ENCODE measurements around the gene C9orf40.
A peak's percentile ranks its signal among the peaks of the same experiment; 100 is the strongest.

C9orf40 gene

GRCh38 chr9:74953235-74953751 lies 581 bp upstream of the C9orf40 start:
- H3K4me1 Mint-ChIP-seq (ENCODE audit: low read depth) = peaks cover 8% of the 10 kb centered on the region
- H3K27ac Mint-ChIP-seq = peak overlapping the region; percentile 98
- intact Hi-C loops (cut with micrococcal nuclease) = loop anchor here (5.0 kb wide), 1 partner anchor 134 kb away; the partner anchor contains the start of genes NMRK1 and OSTF1
- H3K36me3 Mint-ChIP-seq (ENCODE audit: low read depth) = peaks cover 14% of the 10 kb centered on the region
- H3K4me3 Mint-ChIP-seq = peak overlapping the region; percentile 94
- peaks cover 4% of the 10 kb centered on the region for H3K27me3 Mint-ChIP-seq
- H3K9me3 Mint-ChIP-seq = no peaks in the 10 kb centered on the region

GRCh38 chr9:74951725-74952151 lies 974 bp downstream of the C9orf40 start:
- no peaks in the 10 kb centered on the region for H3K9me3 Mint-ChIP-seq
- peak overlapping the region; percentile 98 for H3K27ac Mint-ChIP-seq
- H3K27me3 Mint-ChIP-seq = peaks cover 4% of the 10 kb centered on the region
- H3K4me1 Mint-ChIP-seq (ENCODE audit: low read depth) = peaks cover 8% of the 10 kb centered on the region
- peak overlapping the region; percentile 94 for H3K4me3 Mint-ChIP-seq
- peaks cover 18% of the 10 kb centered on the region for H3K36me3 Mint-ChIP-seq (ENCODE audit: low read depth)
- intact Hi-C loops (cut with micrococcal nuclease) = loop anchor here (1.0 to 5.0 kb wide), 2 partner anchors 77 to 136 kb away; partner anchors contain the start of genes CARNMT1, NMRK1 and OSTF1

- Mint-ChIP-seq H3K36me3 (ENCODE audit: low read depth) (peaks cover 18% of the 10 kb centered on the region), H3K27ac (peak overlapping the region; percentile 98), H3K9me3 (no peaks in the 10 kb centered on the region), H3K4me3 (peak overlapping the region; percentile 94), H3K27me3 (peaks cover 4% of the 10 kb centered on the region), H3K4me1 (ENCODE audit: low read depth) (peaks cover 8% of the 10 kb centered on the region)
- intact Hi-C loops (cut with micrococcal nuclease) = loop anchor here (5.0 kb wide), 1 partner anchor 136 kb away; the partner anchor contains the start of genes NMRK1 and OSTF1
These were observed 1.5 kb downstream of the C9orf40 start for GRCh38 chr9:74951107-74951720.

- H3K27me3 Mint-ChIP-seq = peaks cover 4% of the 10 kb centered on the region
- H3K4me1 Mint-ChIP-seq (ENCODE audit: low read depth) = peaks cover 8% of the 10 kb centered on the region
- no peaks in the 10 kb centered on the region for H3K9me3 Mint-ChIP-seq
- H3K27ac Mint-ChIP-seq = no peak overlapping the region
- intact Hi-C loops (cut with micrococcal nuclease) = loop anchor here (5.0 kb wide), 1 partner anchor 137 kb away; the partner anchor contains the start of genes NMRK1 and OSTF1
- H3K36me3 Mint-ChIP-seq (ENCODE audit: low read depth) = peaks cover 18% of the 10 kb centered on the region
- H3K4me3 Mint-ChIP-seq = no peak overlapping the region
These were observed 2.6 kb downstream of the C9orf40 start for GRCh38 chr9:74949859-74950855.

- no peak overlapping the region for H3K27ac Mint-ChIP-seq
- H3K4me1 Mint-ChIP-seq (ENCODE audit: low read depth) = peaks cover 8% of the 10 kb centered on the region
- H3K9me3 Mint-ChIP-seq = no peaks in the 10 kb centered on the region
- peaks cover 4% of the 10 kb centered on the region for H3K27me3 Mint-ChIP-seq
- intact Hi-C loops (cut with micrococcal nuclease) = no loop called here
- H3K36me3 Mint-ChIP-seq (ENCODE audit: low read depth) = peaks cover 18% of the 10 kb centered on the region
- H3K4me3 Mint-ChIP-seq = no peak overlapping the region
These were observed 3.8 kb downstream of the C9orf40 start for GRCh38 chr9:74948937-74949336.

- H3K9me3 Mint-ChIP-seq = peaks cover 8% of the 10 kb centered on the region
- intact Hi-C loops (cut with micrococcal nuclease) = no loop called here
- no peak overlapping the region for H3K27ac Mint-ChIP-seq
- H3K27me3 Mint-ChIP-seq = peaks cover 4% of the 10 kb centered on the region
- H3K4me3 Mint-ChIP-seq = no peak overlapping the region
- peaks cover 17% of the 10 kb centered on the region for H3K4me1 Mint-ChIP-seq (ENCODE audit: low read depth)
- peaks cover 8% of the 10 kb centered on the region for H3K36me3 Mint-ChIP-seq (ENCODE audit: low read depth)
These were observed 6.0 kb downstream of the C9orf40 start for GRCh38 chr9:74946686-74947085.

GRCh38 chr9:74942801-74943200 lies 9.9 kb downstream of the C9orf40 start:
- no peak overlapping the region for H3K27ac Mint-ChIP-seq
- H3K36me3 Mint-ChIP-seq (ENCODE audit: low read depth) = peaks cover 1% of the 10 kb centered on the region
- H3K4me1 Mint-ChIP-seq (ENCODE audit: low read depth) = peaks cover 9% of the 10 kb centered on the region
- no peak overlapping the region for H3K4me3 Mint-ChIP-seq
- intact Hi-C loops (cut with micrococcal nuclease) = no loop called here
- peaks cover 8% of the 10 kb centered on the region for H3K9me3 Mint-ChIP-seq
- peaks cover 2% of the 10 kb centered on the region for H3K27me3 Mint-ChIP-seq

GRCh38 chr9:74940600-74940999 lies 12.1 kb downstream of the C9orf40 start:
- intact Hi-C loops (cut with micrococcal nuclease) = no loop called here
- Mint-ChIP-seq H3K36me3 (ENCODE audit: low read depth) (no peaks in the 10 kb centered on the region), H3K27me3 (peaks cover 3% of the 10 kb centered on the region), H3K27ac (no peak overlapping the region), H3K4me3 (no peak overlapping the region), H3K9me3 (peaks cover 8% of the 10 kb centered on the region), H3K4me1 (ENCODE audit: low read depth) (peaks cover 9% of the 10 kb centered on the region)

GRCh38 chr9:74935008-74935407 lies 17.7 kb downstream of the C9orf40 start:
- intact Hi-C loops (cut with micrococcal nuclease) = no loop called here
- Mint-ChIP-seq H3K4me1 (ENCODE audit: low read depth) (no peaks in the 10 kb centered on the region), H3K9me3 (peaks cover 9% of the 10 kb centered on the region), H3K36me3 (ENCODE audit: low read depth) (no peaks in the 10 kb centered on the region), H3K27me3 (peaks cover 3% of the 10 kb centered on the region), H3K4me3 (no peak overlapping the region), H3K27ac (no peak overlapping the region)

- no peaks in the 10 kb centered on the region for H3K9me3 Mint-ChIP-seq
- no peaks in the 10 kb centered on the region for H3K4me1 Mint-ChIP-seq (ENCODE audit: low read depth)
- no peak overlapping the region for H3K4me3 Mint-ChIP-seq
- no peaks in the 10 kb centered on the region for H3K27me3 Mint-ChIP-seq
- intact Hi-C loops (cut with micrococcal nuclease) = loop anchor here (10.0 kb wide), 1 partner anchor 107 kb away; no protein-coding TSS in a partner anchor
- H3K36me3 Mint-ChIP-seq (ENCODE audit: low read depth) = no peaks in the 10 kb centered on the region
- H3K27ac Mint-ChIP-seq = no peak overlapping the region
These were observed 31.0 kb downstream of the C9orf40 start for GRCh38 chr9:74921737-74922136.

GRCh38 chr9:74920944-74921626 lies 31.6 kb downstream of the C9orf40 start:
- Mint-ChIP-seq H3K27ac (no peak overlapping the region), H3K4me3 (no peak overlapping the region), H3K4me1 (ENCODE audit: low read depth) (no peaks in the 10 kb centered on the region), H3K27me3 (no peaks in the 10 kb centered on the region), H3K9me3 (no peaks in the 10 kb centered on the region), H3K36me3 (ENCODE audit: low read depth) (no peaks in the 10 kb centered on the region)
- intact Hi-C loops (cut with micrococcal nuclease) = loop anchor here (10.0 kb wide), 1 partner anchor 106 kb away; no protein-coding TSS in a partner anchor

- H3K4me3 Mint-ChIP-seq = no peak overlapping the region
- H3K27ac Mint-ChIP-seq = no peak overlapping the region
- H3K36me3 Mint-ChIP-seq (ENCODE audit: low read depth) = no peaks in the 10 kb centered on the region
- no peaks in the 10 kb centered on the region for H3K4me1 Mint-ChIP-seq (ENCODE audit: low read depth)
- no peaks in the 10 kb centered on the region for H3K27me3 Mint-ChIP-seq
- intact Hi-C loops (cut with micrococcal nuclease) = no loop called here
- H3K9me3 Mint-ChIP-seq = peaks cover 11% of the 10 kb centered on the region
These were observed 42.7 kb downstream of the C9orf40 start for GRCh38 chr9:74910036-74910435.

GRCh38 chr9:74908665-74909064 lies 44.0 kb downstream of the C9orf40 start:
- no peak overlapping the region for H3K27ac Mint-ChIP-seq
- peaks cover 11% of the 10 kb centered on the region for H3K9me3 Mint-ChIP-seq
- H3K36me3 Mint-ChIP-seq (ENCODE audit: low read depth) = no peaks in the 10 kb centered on the region
- H3K4me1 Mint-ChIP-seq (ENCODE audit: low read depth) = no peaks in the 10 kb centered on the region
- H3K4me3 Mint-ChIP-seq = no peak overlapping the region
- intact Hi-C loops (cut with micrococcal nuclease) = no loop called here
- H3K27me3 Mint-ChIP-seq = no peaks in the 10 kb centered on the region

Measured in dendritic cell treated with granulocyte-macrophage colony-stimulating factor and Interleukin-4, amounts not matched to agents 40 ng/mL and 50 ng/mL, for 4 days (primary cell).